DOHH2 (cell line): Measurements from ENCODE around the gene PMM2.

Experiments
- H3F3A ChIP-seq: fragments of 200-600 bp; sonication (generic), shearing (Covaris generic); 2 replicates; pipeline ENCODE4 v1.6.0; 2016; ENCODE audit warnings: antibody characterized with exemption, mild to moderate bottlenecking; ENCODE audit not compliant: control insufficient read depth, insufficient read depth
- H3K27ac ChIP-seq: fragments of 200-600 bp; sonication (generic); 2 replicates; pipeline ENCODE4 v1.5.1; 2014; ENCODE audit warnings: low read depth, mild to moderate bottlenecking, low read length, moderate library complexity
- H3K27me3 ChIP-seq: fragments of 200-600 bp; sonication (generic); 2 replicates; pipeline ENCODE4 v1.6.1; 2014; ENCODE audit warnings: mild to moderate bottlenecking, low read length, mixed read lengths; ENCODE audit not compliant: control insufficient read depth
- H3K36me3 ChIP-seq: fragments of 200-600 bp; sonication (generic); 2 replicates; pipeline ENCODE4 v1.6.1; 2014; ENCODE audit warnings: mild to moderate bottlenecking, low read length, moderate library complexity, mixed read lengths; ENCODE audit not compliant: control insufficient read depth
- H3K4me1 ChIP-seq: fragments of 200-600 bp; sonication (generic); 2 replicates; pipeline ENCODE4 v1.6.1; 2014; ENCODE audit warnings: mild to moderate bottlenecking, low read length, mixed read lengths; ENCODE audit not compliant: control insufficient read depth
- H3K4me2 ChIP-seq: fragments of 200-600 bp; sonication (generic); 2 replicates; pipeline ENCODE4 v1.6.0; 2014; ENCODE audit warnings: mild to moderate bottlenecking, low read length, moderate library complexity
- H3K4me3 ChIP-seq: fragments of 200-600 bp; sonication (generic); 2 replicates; pipeline ENCODE4 v1.5.1; 2014; ENCODE audit warnings: mild to moderate bottlenecking, low read length, mixed read lengths
- H3K79me2 ChIP-seq: fragments of 200-600 bp; sonication (generic); 2 replicates; pipeline ENCODE4 v1.6.1; 2014; ENCODE audit warnings: mild to moderate bottlenecking, low read length, mixed read lengths; ENCODE audit not compliant: control insufficient read depth
- H3K9me2 ChIP-seq: fragments of 200-600 bp; sonication (generic); replicated peaks from 2 replicates; pipeline ENCODE4 v1.6.1; 2014; ENCODE audit warnings: mild to moderate bottlenecking, low read length, mixed read lengths; ENCODE audit not compliant: control insufficient read depth
- H3K9me3 ChIP-seq: fragments of 200-600 bp; sonication (generic); 2 replicates; pipeline ENCODE4 v1.6.1; 2014; ENCODE audit warnings: antibody characterized with exemption, low read length, mixed read lengths; ENCODE audit not compliant: control insufficient read depth, insufficient read depth
- H4K20me1 ChIP-seq: fragments of 200-600 bp; sonication (generic); 2 replicates; pipeline ENCODE4 v1.6.0; 2014; ENCODE audit warnings: low read depth, mild to moderate bottlenecking, antibody characterized with exemption, low read length, moderate library complexity; ENCODE audit not compliant: control insufficient read depth, insufficient read depth
- EZH2phosphoT487 ChIP-seq: fragments of 200-600 bp; sonication (generic); IDR thresholded peaks from 2 replicates; pipeline ENCODE4 v1.6.1; 2017; ENCODE audit warnings: borderline replicate concordance, mild to moderate bottlenecking, antibody characterized with exemption, low read length, moderate library complexity, mixed read lengths
- TF ChIP-seq, protein P1 (sequence below): fragments of 200-600 bp; sonication (generic); IDR thresholded peaks from one replicate; pipeline ENCODE4 v1.5.1; 2014; ENCODE audit warnings: antibody characterized with exemption, mild to moderate bottlenecking, low read depth, low read length; ENCODE audit not compliant: poor library complexity, severe bottlenecking

The PMM2 gene

GRCh38 chr16:8880839-8881510 is 83.3 kb downstream of the PMM2 start:
- no peaks in the 10 kb centered on the region for H4K20me1 ChIP-seq
- no peak overlapping the region for H3K4me2 ChIP-seq
- no peaks in the 10 kb centered on the region for H3K9me2 ChIP-seq
- no peaks in the 10 kb centered on the region for H3K79me2 ChIP-seq
- no peaks in the 10 kb centered on the region for H3F3A ChIP-seq
- no peak overlapping the region for H3K27ac ChIP-seq
- H3K9me3 ChIP-seq, result no peaks in the 10 kb centered on the region
- H3K27me3 ChIP-seq, result no peaks in the 10 kb centered on the region
- no peaks in the 10 kb centered on the region for H3K36me3 ChIP-seq
- peaks cover 20% of the 10 kb centered on the region for H3K4me1 ChIP-seq
- TF ChIP-seq, protein P1, sequence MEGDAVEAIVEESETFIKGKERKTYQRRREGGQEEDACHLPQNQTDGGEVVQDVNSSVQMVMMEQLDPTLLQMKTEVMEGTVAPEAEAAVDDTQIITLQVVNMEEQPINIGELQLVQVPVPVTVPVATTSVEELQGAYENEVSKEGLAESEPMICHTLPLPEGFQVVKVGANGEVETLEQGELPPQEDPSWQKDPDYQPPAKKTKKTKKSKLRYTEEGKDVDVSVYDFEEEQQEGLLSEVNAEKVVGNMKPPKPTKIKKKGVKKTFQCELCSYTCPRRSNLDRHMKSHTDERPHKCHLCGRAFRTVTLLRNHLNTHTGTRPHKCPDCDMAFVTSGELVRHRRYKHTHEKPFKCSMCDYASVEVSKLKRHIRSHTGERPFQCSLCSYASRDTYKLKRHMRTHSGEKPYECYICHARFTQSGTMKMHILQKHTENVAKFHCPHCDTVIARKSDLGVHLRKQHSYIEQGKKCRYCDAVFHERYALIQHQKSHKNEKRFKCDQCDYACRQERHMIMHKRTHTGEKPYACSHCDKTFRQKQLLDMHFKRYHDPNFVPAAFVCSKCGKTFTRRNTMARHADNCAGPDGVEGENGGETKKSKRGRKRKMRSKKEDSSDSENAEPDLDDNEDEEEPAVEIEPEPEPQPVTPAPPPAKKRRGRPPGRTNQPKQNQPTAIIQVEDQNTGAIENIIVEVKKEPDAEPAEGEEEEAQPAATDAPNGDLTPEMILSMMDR, result no peak
- no peak for TF ChIP-seq EZH2phosphoT487
- H3K4me3 ChIP-seq, result no peak overlapping the region

- no peaks in the 10 kb centered on the region for H4K20me1 ChIP-seq
- H3K36me3 ChIP-seq, result no peaks in the 10 kb centered on the region
- H3K9me3 ChIP-seq, result no peaks in the 10 kb centered on the region
- no peaks in the 10 kb centered on the region for H3K79me2 ChIP-seq
- H3K4me1 ChIP-seq, result peaks cover 23% of the 10 kb centered on the region
- TF ChIP-seq, protein P1, result no peak
- no peak for TF ChIP-seq EZH2phosphoT487
- no peak within 1 kb of the TSS for H3K4me3 ChIP-seq
- H3K9me2 ChIP-seq, result no peaks in the 10 kb centered on the region
- no peak within 1 kb of the TSS for H3K4me2 ChIP-seq
- no peaks in the 10 kb centered on the region for H3F3A ChIP-seq
- H3K27ac ChIP-seq, result no peak within 1 kb of the TSS
- peaks cover 3% of the 10 kb centered on the region; the same call in 1 of the 2 replicates for H3K27me3 ChIP-seq
Measured at GRCh38 chr16:8882041-8882617, 84.5 kb downstream of the PMM2 start, which contains the start of gene LITAFD. Gene LITAFD (plus strand): TSS chr16:8882351. CDS start chr16:8884356, 2,005 bp downstream.

DNA sequence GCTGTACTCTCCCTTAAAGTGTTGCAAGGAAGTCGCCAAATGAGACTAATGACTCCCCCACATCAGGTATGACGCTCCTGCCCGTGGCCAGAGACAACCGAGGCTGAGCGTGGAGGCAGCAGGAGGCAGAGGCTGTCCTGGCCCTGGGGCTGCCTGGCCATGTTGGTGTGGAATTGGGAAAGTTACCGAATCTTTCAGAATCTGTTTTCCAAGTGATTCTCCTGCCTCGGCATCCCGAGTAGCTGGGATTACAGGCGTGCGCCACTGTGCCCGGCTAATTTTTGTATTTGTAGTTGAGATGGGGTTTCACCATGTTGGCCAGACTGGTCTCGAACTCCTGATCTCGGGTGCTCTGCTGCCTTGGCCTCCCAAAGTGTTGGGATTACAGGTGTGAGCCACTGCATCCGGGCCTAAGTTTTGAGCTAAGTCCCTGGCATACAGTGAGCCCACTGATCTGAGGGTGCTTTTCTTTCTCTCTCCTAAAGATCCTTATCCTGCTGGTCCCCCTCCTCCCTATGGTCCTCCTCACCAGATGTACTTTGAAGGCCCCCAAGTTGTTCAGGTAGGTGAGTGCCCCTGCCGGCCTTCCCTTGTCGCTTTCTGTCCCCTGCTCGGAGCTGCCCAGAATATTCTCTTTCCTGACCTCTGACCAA is 85.2 kb downstream of the PMM2 start:
- no peak for TF ChIP-seq EZH2phosphoT487
- TF ChIP-seq, protein P1, result no peak
- H3K4me1 ChIP-seq, result peaks cover 23% of the 10 kb centered on the region
- H4K20me1 ChIP-seq, result no peaks in the 10 kb centered on the region
- no peaks in the 10 kb centered on the region; the same call in 1 of the 2 replicates for H3K36me3 ChIP-seq
- H3K27me3 ChIP-seq, result peaks cover 3% of the 10 kb centered on the region; the same call in 1 of the 2 replicates
- no peaks in the 10 kb centered on the region for H3K9me2 ChIP-seq
- H3K9me3 ChIP-seq, result no peaks in the 10 kb centered on the region
- no peaks in the 10 kb centered on the region for H3K79me2 ChIP-seq
- no peak overlapping the region for H3K4me2 ChIP-seq
- H3K4me3 ChIP-seq, result no peak overlapping the region
- H3F3A ChIP-seq, result no peaks in the 10 kb centered on the region
- no peak overlapping the region for H3K27ac ChIP-seq
